HCT116 (cell line): ENCODE results near the gene DPP4.

Experiments used
- CTCF ChIP-seq, 3 experiments: fragments of 200-600 bp in 1 of 3; sonication (generic) in 1 of 3; IDR thresholded peaks in 2 of 3; conservative IDR thresholded peaks in 1 of 3; 2 replicates each; pipeline ENCODE4 v1.5.1; 2012 to 2017; ENCODE audit warnings: low read depth in 2 of 3, low read length in 2 of 3, antibody characterized with exemption in 1 of 3, borderline replicate concordance in 1 of 3, control low read depth in 1 of 3, mild to moderate bottlenecking in 1 of 3, mixed read lengths in 1 of 3, mixed run types in 1 of 3, moderate library complexity in 1 of 3; ENCODE audit not compliant: insufficient read depth in 1 of 3
- EGR1 ChIP-seq: IDR thresholded peaks from 2 replicates; pipeline ENCODE4 v1.6.1; 2012; ENCODE audit warnings: low read depth
- ELF1 ChIP-seq: IDR thresholded peaks from 2 replicates; pipeline ENCODE4 v1.6.1; 2012; ENCODE audit warnings: low read depth, borderline replicate concordance
- EZH2 ChIP-seq: fragments of 200-600 bp; sonication (generic); IDR thresholded peaks from 2 replicates; pipeline ENCODE4 v1.6.1; 2017; ENCODE audit warnings: antibody characterized with exemption, mixed run types
- MAX ChIP-seq: IDR thresholded peaks from 2 replicates; pipeline ENCODE4 v1.6.1; 2012
- POLR2A ChIP-seq: IDR thresholded peaks from 2 replicates; pipeline ENCODE4 v1.7.0; 2011; ENCODE audit warnings: borderline replicate concordance; ENCODE audit not compliant: insufficient read depth, insufficient read length; ENCODE audit errors: extremely low read depth
- POLR2AphosphoS5 ChIP-seq: IDR thresholded peaks from 2 replicates; pipeline ENCODE4 v1.6.1; 2011; ENCODE audit warnings: mild to moderate bottlenecking, low read depth, low read length, moderate library complexity
- RAD21 ChIP-seq: IDR thresholded peaks from 2 replicates; pipeline ENCODE4 v1.6.1; 2012; ENCODE audit warnings: low read depth, mild to moderate bottlenecking
- YY1 ChIP-seq: IDR thresholded peaks from 2 replicates; pipeline ENCODE4 v1.6.1; 2011; ENCODE audit warnings: low read length, low read depth, moderate library complexity, mild to moderate bottlenecking; ENCODE audit not compliant: insufficient replicate concordance; ENCODE audit errors: extremely low read depth

GRCh38 chr2:161981679-161982250, 92.2 kb downstream of the DPP4 start:
- TF ChIP-seq POLR2A = no peak
- no peak for TF ChIP-seq CTCF (IDR thresholded peaks at IDR 0.05 in 2 of 3, conservative IDR thresholded peaks at IDR 0.05 in 1 of 3; ENCODE audit: borderline replicate concordance in 1 of 3, insufficient read depth in 1 of 3, low read depth in 2 of 3, low read length in 2 of 3)
- TF ChIP-seq POLR2AphosphoS5 = no peak
- TF ChIP-seq EGR1 = no peak
- TF ChIP-seq ELF1 = no peak
- no peak for TF ChIP-seq EZH2
- no peak for TF ChIP-seq RAD21
- no peak for TF ChIP-seq MAX
- no peak for TF ChIP-seq YY1
